ENCODE results near the gene CCDC120. TPM values are rescaled to one million over a fixed set of nuclear protein-coding genes. Genes with fewer than 3 reads are reported as not detected.

Gene CCDC120
- polyA plus RNA-seq, 3 donors: 0.11 to 0.89 TPM; not detected in 1

DNA sequence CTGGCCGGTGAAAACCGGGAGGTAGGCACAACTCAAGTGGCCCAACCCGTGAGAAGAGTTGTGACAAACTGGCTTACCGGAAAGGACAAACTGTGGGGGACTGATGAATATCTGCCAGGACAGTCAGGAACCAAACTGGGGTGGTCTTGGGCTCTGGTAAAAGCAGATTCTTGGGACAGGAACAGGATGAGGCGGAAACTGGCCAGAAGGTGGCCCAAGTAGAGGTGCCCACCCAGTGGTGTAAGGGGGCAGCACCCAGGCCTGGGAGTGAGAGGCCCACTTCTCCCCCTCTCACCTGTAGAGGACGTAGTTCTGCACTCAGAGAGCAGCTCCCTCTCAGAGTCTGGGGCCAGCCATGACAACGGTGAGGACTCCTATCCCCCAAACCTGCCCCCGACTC, 5.9 kb downstream of the CCDC120 start:
- H3K9ac ChIP-seq (ENCODE audit: insufficient read depth, low read length, poor library complexity, severe bottlenecking): no peak overlapping the region
- no peak overlapping the region for H3K4me3 ChIP-seq (replicated peaks in 1 of 3; ENCODE audit: low read depth in 2 of 3, low read length in 3 of 3)
- H3K4me1 ChIP-seq (ENCODE audit: control insufficient read depth in 1 of 2, insufficient read depth in 2 of 2, low read length in 2 of 2): peaks cover 0 to 5% of the 10 kb centered on the region in 2 donors
- no peak overlapping the region for H3K27ac ChIP-seq (ENCODE audit: low read depth in 1 of 2, low read length in 2 of 2)
- Mint-ChIP-seq H3K27ac (no peak overlapping the region), H3K27me3 (ENCODE audit: low read depth in 3 of 3) (peaks cover 0 to 2% (median 0%) of the 10 kb centered on the region in 3 donors), H3K4me3 (no peak overlapping the region), H3K9me3 (peaks cover 0 to 3% (median 0%) of the 10 kb centered on the region in 7 donors), H3K36me3 (no peaks in the 10 kb centered on the region), H3K4me1 (no peaks in the 10 kb centered on the region)
- 100% methylated on average over 1 of the region's 8 CpGs for whole genome bisulfite sequencing (ENCODE audit: insufficient coverage)
- TF ChIP-seq, protein P1, sequence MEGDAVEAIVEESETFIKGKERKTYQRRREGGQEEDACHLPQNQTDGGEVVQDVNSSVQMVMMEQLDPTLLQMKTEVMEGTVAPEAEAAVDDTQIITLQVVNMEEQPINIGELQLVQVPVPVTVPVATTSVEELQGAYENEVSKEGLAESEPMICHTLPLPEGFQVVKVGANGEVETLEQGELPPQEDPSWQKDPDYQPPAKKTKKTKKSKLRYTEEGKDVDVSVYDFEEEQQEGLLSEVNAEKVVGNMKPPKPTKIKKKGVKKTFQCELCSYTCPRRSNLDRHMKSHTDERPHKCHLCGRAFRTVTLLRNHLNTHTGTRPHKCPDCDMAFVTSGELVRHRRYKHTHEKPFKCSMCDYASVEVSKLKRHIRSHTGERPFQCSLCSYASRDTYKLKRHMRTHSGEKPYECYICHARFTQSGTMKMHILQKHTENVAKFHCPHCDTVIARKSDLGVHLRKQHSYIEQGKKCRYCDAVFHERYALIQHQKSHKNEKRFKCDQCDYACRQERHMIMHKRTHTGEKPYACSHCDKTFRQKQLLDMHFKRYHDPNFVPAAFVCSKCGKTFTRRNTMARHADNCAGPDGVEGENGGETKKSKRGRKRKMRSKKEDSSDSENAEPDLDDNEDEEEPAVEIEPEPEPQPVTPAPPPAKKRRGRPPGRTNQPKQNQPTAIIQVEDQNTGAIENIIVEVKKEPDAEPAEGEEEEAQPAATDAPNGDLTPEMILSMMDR (IDR thresholded peaks at IDR 0.05): no peak
- intact Hi-C loops (cut with micrococcal nuclease): no loop called here
- H3K36me3 ChIP-seq (replicated peaks in 1 of 2; ENCODE audit: control insufficient read depth in 1 of 2, insufficient read depth in 2 of 2, low read length in 2 of 2): no peaks in the 10 kb centered on the region
- DNase-seq: no peak
- no peaks in the 10 kb centered on the region for H3K79me2 ChIP-seq (ENCODE audit: insufficient read depth, low read length)
- no peak overlapping the region for H2AFZ ChIP-seq (ENCODE audit: insufficient read depth, low read depth, low read length, poor library complexity, severe bottlenecking)
- no peaks in the 10 kb centered on the region for H3K9me3 ChIP-seq (replicated peaks in 1 of 2; ENCODE audit: control insufficient read depth in 1 of 2, insufficient read depth in 1 of 2, low read length in 2 of 2)
- H3K27me3 ChIP-seq (ENCODE audit: control insufficient read depth in 2 of 2, insufficient read depth in 2 of 2, low read length in 2 of 2): no peaks in the 10 kb centered on the region
- no peaks in the 10 kb centered on the region for H4K20me1 ChIP-seq (ENCODE audit: insufficient read depth, low read length)
- no peak overlapping the region for H3K4me2 ChIP-seq (replicated peaks; ENCODE audit: extremely low read depth, low read length, poor library complexity, severe bottlenecking)

DNA sequence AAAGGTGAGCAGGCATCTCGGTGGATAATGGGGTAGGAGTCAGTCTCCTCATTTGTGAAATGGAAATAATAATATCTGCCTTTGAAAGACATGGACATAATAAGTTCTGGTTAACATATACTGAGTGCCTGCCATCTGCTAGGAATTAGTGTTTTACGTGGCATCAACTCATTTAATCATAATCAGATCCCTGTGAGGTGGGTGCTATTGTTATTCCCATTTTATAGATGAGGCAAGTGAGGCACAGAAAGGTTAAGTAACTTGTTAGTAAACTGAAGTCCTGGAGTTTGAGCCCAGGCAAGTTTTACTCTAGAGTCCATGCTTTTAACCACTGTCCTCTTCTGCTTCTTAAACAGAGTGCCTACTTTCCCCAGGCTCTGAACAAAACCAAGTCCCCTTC, 7.5 kb downstream of the CCDC120 start:
- Histone ChIP-seq H4K20me1 (ENCODE audit: insufficient read depth, low read length) (no peaks in the 10 kb centered on the region), H2AFZ (ENCODE audit: insufficient read depth, low read depth, low read length, poor library complexity, severe bottlenecking) (no peak overlapping the region), H3K4me1 (ENCODE audit: control insufficient read depth in 1 of 2, insufficient read depth in 2 of 2, low read length in 2 of 2) (peaks cover 0 to 5% of the 10 kb centered on the region in 2 donors), H3K4me3 (replicated peaks in 1 of 3; ENCODE audit: low read depth in 2 of 3, low read length in 3 of 3) (no peak overlapping the region), H3K27ac (ENCODE audit: low read depth in 1 of 2, low read length in 2 of 2) (no peak overlapping the region), H3K36me3 (replicated peaks in 1 of 2; ENCODE audit: control insufficient read depth in 1 of 2, insufficient read depth in 2 of 2, low read length in 2 of 2) (no peaks in the 10 kb centered on the region), H3K27me3 (ENCODE audit: control insufficient read depth in 2 of 2, insufficient read depth in 2 of 2, low read length in 2 of 2) (no peaks in the 10 kb centered on the region), H3K9ac (ENCODE audit: insufficient read depth, low read length, poor library complexity, severe bottlenecking) (no peak overlapping the region), H3K79me2 (ENCODE audit: insufficient read depth, low read length) (no peaks in the 10 kb centered on the region), H3K4me2 (replicated peaks; ENCODE audit: extremely low read depth, low read length, poor library complexity, severe bottlenecking) (no peak overlapping the region), H3K9me3 (replicated peaks in 1 of 2; ENCODE audit: control insufficient read depth in 1 of 2, insufficient read depth in 1 of 2, low read length in 2 of 2) (no peaks in the 10 kb centered on the region)
- TF ChIP-seq, protein P1 (IDR thresholded peaks at IDR 0.05): no peak
- intact Hi-C loops (cut with micrococcal nuclease): no loop called here
- DNase-seq: no peak
- Mint-ChIP-seq H3K9me3 (peaks cover 0 to 4% (median 0%) of the 10 kb centered on the region in 7 donors), H3K27me3 (ENCODE audit: low read depth in 3 of 3) (peaks cover 0 to 2% (median 0%) of the 10 kb centered on the region in 3 donors), H3K36me3 (no peaks in the 10 kb centered on the region), H3K27ac (no peak overlapping the region), H3K4me1 (no peaks in the 10 kb centered on the region), H3K4me3 (no peak overlapping the region)
- WGBS (ENCODE audit: insufficient coverage): 100% methylated on average over 1 of the region's 2 CpGs

Data from CD14-positive monocyte (primary cell).